Heart right ventricle (tissue), 16 donors: ENCODE results near the gene PLXDC2. TPM values are rescaled to one million over a fixed set of nuclear protein-coding genes. Genes with fewer than 3 reads are reported as not detected.

Source experiments
- ATAC-seq, 8 donors: fragments of 200-7000 bp; cut with Tn5 transposase; one replicate each; pipeline ENCODE4 v1.9.1; 2020; ENCODE audit warnings: mild to moderate bottlenecking in 8 of 8, moderate library complexity in 8 of 8, moderate number of reproducible peaks in 1 of 8
- DNase-seq, 2 donors: peaks; one replicate each; pipeline ENCODE4 v3.0.0-alpha.2; 2020
- H3K27ac ChIP-seq, 10 donors: fragments of 200-600 bp; sonication (generic) in 2 of 10; one replicate each; pipeline versions ENCODE4 v1.5.0 to v1.8.0; 2020 to 2022; ENCODE audit warnings: mild to moderate bottlenecking in 3 of 10
- H3K27me3 ChIP-seq, 7 donors: fragments of 200-600 bp; one replicate each; pipeline ENCODE4 v1.8.0; 2021 to 2022; ENCODE audit warnings: mild to moderate bottlenecking in 2 of 7
- H3K36me3 ChIP-seq, 9 donors: fragments of 200-600 bp; sonication (generic) in 1 of 9; one replicate each; pipeline versions ENCODE4 v1.5.0 to v1.8.0; 2020 to 2022; ENCODE audit warnings: mild to moderate bottlenecking in 2 of 9
- H3K4me1 ChIP-seq, 9 donors: fragments of 200-600 bp; sonication (generic) in 1 of 9; one replicate each; pipeline versions ENCODE4 v1.5.0 to v1.8.0; 2020 to 2022; ENCODE audit warnings: mild to moderate bottlenecking in 4 of 9
- H3K4me3 ChIP-seq, 10 donors: fragments of 200-600 bp; sonication (generic) in 2 of 10; one replicate each; pipeline versions ENCODE4 v1.5.0 to v1.8.0; 2020 to 2022; ENCODE audit warnings: mild to moderate bottlenecking in 7 of 10, moderate library complexity in 2 of 10
- H3K9me3 ChIP-seq, 11 donors: fragments of 200-600 bp in 10 of 11; sonication (generic) in 2 of 11; one replicate each; pipeline versions ENCODE4 v1.5.0 to v1.8.0; 2013 to 2022; ENCODE audit warnings: mild to moderate bottlenecking in 2 of 11, control low read depth in 1 of 11, moderate library complexity in 1 of 11
- WGBS, 2 donors: extraction: QIAGEN DNeasy Blood & Tissue Kit; methylation state at CpG; one replicate each; pipeline ENCODE4 v1.1.7; 2013; ENCODE audit warnings: inconsistent platforms in 1 of 2; 5-methylcytosine and 5-hydroxymethylcytosine counted together
- intact Hi-C, 10 donors: fragments of 100-400 bp; cut with DNase I; formaldehyde crosslinking; loops; one replicate each; pipeline versions ENCODE4 v1.11.1 to v1.14.2; 2022
- polyA plus RNA-seq, 2 donors: library from polyadenylated mRNA; stranded (reverse); fragments of 200-250 nt; gene quantifications; one replicate each; pipeline ENCODE4 v1.2.3, GENCODE V29; 2013
- total RNA-seq, 10 donors: library from RNA; stranded (reverse); fragmentation: NEBNext Ultra II Directional in 3 of 10; extraction: Animal tissue kit (Norgen Biotek cat#: 25700) in 3 of 10; gene quantifications; one replicate each; pipeline versions ENCODE4 v1.2.1 to v1.2.4, GENCODE V29; 2021 to 2023
- TF ChIP-seq, protein P1 (sequence below), 9 donors: fragments of 200-600 bp; sonication (generic) in 2 of 9; IDR thresholded peaks; one replicate each; pipeline versions ENCODE4 v1.5.0 to v1.8.0; 2021 to 2022; ENCODE audit warnings: antibody characterized with exemption in 9 of 9, mild to moderate bottlenecking in 5 of 9, moderate library complexity in 1 of 9
- donor health status: Arrhythmogenic right ventricular cardiomyopathy.
- donor health status: ischemic (EF 13 %, LVEDD 7.1; RV severe dilation, severe dysfunction).
- donor health status: healthy with polysubstance abuse.
- donor health status: DM: no; HTN: yes; CAD: no.
- donor health status: DM: no; HTN: no; CAD: no.
- donor health status: ischemic (EF 25% LVEDD 6.9; RV normal size, moderate dysfunction).
- donor health status: ischemic (EF 25% LVEDD 5.7; RV mildly dilated, moderate dysfunction).
- donor health status: healthy.
- donor health status: DM: yes; HTN: yes; CAD: no.
- donor health status: Ischemic cardiomyopathy.
- donor health status: ischemic (EF 35%, LVEDD 5.7; RV mildly dilated, moderate dysfunction).
- donor health status: nonischemic (EF 11% LVEDD 7.7; RV severe dilation, severe dysfunction).
- donor health status: DM: yes; HTN: yes; CAD: no.
- donor health status: PGD.
- donor health status: ischemic (EF 29% LVEDD 5.4; RV normal size, mild dysfunction).
- donor health status: nonischemic (EF 23%, LVEDD 6.1; RV moderate dilation, normal function).

Gene PLXDC2
- total and polyA plus RNA-seq, 12 donors = 4.6 to 26.8 (median 16.9) TPM

DNA sequence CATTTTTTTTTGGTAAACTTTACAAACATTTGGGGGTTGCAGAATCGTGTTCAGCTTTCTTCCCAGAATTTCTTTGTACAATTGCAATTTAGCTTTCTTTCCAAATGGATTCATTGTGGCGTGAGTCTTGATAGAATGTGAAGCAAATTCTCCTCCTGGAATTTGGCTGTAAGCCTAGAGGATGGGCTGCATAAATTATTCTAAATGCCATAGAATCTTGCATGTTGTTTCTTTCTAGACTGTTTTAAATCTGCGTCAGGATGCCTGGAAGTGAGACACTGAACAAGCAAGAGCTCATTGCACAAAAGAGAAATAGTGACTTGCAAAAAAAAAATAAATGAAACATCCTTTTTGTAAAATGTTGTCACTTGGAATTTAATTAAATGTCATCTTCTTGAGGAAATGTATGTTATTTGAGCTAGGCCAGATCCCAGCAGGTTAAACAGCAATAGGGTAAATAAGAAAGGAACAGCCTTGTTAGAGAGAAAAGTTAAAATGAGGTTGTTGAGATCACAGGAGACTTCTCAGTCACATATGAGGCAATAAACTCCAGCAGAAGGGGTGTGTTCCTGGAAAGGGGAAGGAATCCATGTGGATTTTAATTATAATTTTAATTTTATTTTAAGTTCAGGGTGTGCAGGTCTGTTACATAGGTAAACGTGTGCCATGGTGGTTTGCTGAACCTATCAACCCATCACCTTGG is 483.0 kb downstream of the PLXDC2 start:
- intact Hi-C loops = no loop called here
- TF ChIP-seq, protein P1, sequence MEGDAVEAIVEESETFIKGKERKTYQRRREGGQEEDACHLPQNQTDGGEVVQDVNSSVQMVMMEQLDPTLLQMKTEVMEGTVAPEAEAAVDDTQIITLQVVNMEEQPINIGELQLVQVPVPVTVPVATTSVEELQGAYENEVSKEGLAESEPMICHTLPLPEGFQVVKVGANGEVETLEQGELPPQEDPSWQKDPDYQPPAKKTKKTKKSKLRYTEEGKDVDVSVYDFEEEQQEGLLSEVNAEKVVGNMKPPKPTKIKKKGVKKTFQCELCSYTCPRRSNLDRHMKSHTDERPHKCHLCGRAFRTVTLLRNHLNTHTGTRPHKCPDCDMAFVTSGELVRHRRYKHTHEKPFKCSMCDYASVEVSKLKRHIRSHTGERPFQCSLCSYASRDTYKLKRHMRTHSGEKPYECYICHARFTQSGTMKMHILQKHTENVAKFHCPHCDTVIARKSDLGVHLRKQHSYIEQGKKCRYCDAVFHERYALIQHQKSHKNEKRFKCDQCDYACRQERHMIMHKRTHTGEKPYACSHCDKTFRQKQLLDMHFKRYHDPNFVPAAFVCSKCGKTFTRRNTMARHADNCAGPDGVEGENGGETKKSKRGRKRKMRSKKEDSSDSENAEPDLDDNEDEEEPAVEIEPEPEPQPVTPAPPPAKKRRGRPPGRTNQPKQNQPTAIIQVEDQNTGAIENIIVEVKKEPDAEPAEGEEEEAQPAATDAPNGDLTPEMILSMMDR (IDR thresholded peaks at IDR 0.05) = no peak
- H3K27me3 ChIP-seq = no peaks in the 10 kb centered on the region
- 58 to 74% methylated on average over 4 of the region's 4 CpGs for WGBS, 2 donors
- H3K4me1 ChIP-seq = no peaks in the 10 kb centered on the region
- no peak for DNase-seq
- no peak overlapping the region for H3K27ac ChIP-seq
- H3K4me3 ChIP-seq = no peak overlapping the region
- H3K36me3 ChIP-seq = no peaks in the 10 kb centered on the region
- H3K9me3 ChIP-seq = peaks cover 0 to 43% (median 3%) of the 10 kb centered on the region in 11 donors
- no peak for ATAC-seq

DNA sequence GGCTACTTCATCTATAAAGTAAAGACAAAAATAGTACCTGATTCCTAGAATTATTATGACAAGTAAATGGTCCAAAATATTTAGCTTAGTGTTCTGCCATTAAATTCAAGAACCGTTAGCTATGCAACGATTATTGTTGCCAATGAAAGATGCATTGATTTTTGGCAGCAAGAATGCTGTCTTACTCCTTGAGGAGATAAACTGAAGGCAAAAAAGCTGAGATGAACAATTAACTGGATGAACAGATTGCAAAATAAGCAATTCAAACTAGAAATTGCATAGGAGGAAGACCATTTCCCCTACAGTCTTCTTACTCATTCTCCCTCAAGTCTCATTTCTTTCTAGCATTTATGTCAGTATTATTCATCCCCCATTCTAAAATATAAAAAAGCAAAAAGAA is 484.5 kb downstream of the PLXDC2 start:
- Histone ChIP-seq H3K27ac (no peak overlapping the region), H3K9me3 (peaks cover 0 to 28% (median 0%) of the 10 kb centered on the region in 11 donors), H3K36me3 (no peaks in the 10 kb centered on the region), H3K4me3 (no peak overlapping the region), H3K27me3 (no peaks in the 10 kb centered on the region), H3K4me1 (no peaks in the 10 kb centered on the region)
- WGBS, 2 donors = 85% methylated on average over 2 of the region's 2 CpGs
- intact Hi-C loops = no loop called here
- TF ChIP-seq, protein P1 (IDR thresholded peaks at IDR 0.05) = no peak
- no peak for DNase-seq
- ATAC-seq = no peak

DNA sequence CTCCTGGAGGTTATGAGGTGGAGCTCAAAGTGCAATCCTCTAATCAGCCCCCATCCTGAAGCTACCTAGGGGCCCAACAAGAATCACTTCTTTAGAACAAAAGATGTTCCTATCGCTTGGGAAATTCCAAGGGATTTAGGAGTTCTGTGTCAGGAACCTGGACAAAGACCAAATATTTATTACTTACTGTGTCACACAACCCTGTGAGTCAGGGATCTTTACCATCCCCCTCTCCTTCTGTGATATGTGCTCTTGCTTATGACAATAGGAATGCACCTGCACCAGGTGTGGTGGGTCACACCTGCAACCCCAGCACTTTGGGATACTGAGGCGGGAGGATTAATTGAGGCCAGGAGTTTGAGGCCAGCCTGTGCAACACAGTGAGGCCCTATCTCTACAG is 485.8 kb downstream of the PLXDC2 start:
- intact Hi-C loops = no loop called here
- WGBS, 2 donors = 94 to 97% methylated on average over 2 of the region's 2 CpGs

DNA sequence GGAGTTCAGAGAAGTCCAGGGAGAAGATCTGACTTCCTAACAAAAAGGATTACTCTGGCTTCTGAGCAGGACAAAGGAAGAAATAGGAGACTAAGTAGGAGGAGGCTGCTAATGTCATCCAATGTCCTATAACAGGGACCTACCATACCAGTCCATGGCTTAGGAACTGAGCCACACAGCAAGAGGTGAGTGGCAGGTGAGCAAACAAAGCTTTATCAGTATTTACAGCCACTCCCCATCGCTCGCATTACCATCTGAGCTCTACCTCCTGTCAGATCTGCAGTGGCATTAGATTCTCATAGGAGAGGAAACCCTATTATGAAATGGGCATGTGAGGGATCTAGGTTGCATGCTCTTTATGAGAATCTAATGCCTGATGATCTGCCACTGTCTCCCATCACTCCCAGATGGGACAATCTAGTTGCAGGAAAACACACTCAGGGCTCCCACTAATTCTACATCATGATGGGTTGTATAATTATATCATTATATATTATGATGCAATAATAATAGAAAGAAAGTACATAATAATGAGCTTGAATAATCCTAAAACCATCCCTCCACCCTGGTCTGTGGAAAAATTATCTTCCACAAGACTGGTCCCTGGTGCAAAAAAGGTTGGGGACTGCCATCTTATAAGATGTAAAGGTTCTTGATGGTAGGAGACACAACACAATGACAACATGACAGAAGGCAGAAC is 487.4 kb downstream of the PLXDC2 start:
- no peaks in the 10 kb centered on the region for H3K4me1 ChIP-seq
- H3K27me3 ChIP-seq = no peaks in the 10 kb centered on the region
- TF ChIP-seq, protein P1 (IDR thresholded peaks at IDR 0.05) = no peak
- peaks cover 0 to 4% (median 0%) of the 10 kb centered on the region in 11 donors for H3K9me3 ChIP-seq
- no peak for ATAC-seq
- no peaks in the 10 kb centered on the region for H3K36me3 ChIP-seq
- no peak overlapping the region for H3K4me3 ChIP-seq
- no peak overlapping the region for H3K27ac ChIP-seq
- WGBS, 2 donors = 98 to 99% methylated on average over 2 of the region's 2 CpGs
- no peak for DNase-seq
- intact Hi-C loops = no loop called here

More for the DNA sequence above, 485.8 kb downstream of the PLXDC2 start:
- ATAC-seq (no peak), DNase-seq (no peak)
- TF ChIP-seq, protein P1 (IDR thresholded peaks at IDR 0.05) = no peak
- Histone ChIP-seq H3K9me3 (peaks cover 0 to 15% (median 0%) of the 10 kb centered on the region in 11 donors), H3K27me3 (no peaks in the 10 kb centered on the region), H3K4me1 (no peaks in the 10 kb centered on the region), H3K4me3 (no peak overlapping the region), H3K27ac (no peak overlapping the region), H3K36me3 (no peaks in the 10 kb centered on the region)
